ENCODE data around the gene MFSD6.
"Not testable (repeated sequence)": the region's sequence is repeated elsewhere in the genome, so short reads cannot be mapped to it uniquely, and the experiment has no call there.

Gene MFSD6

DNA sequence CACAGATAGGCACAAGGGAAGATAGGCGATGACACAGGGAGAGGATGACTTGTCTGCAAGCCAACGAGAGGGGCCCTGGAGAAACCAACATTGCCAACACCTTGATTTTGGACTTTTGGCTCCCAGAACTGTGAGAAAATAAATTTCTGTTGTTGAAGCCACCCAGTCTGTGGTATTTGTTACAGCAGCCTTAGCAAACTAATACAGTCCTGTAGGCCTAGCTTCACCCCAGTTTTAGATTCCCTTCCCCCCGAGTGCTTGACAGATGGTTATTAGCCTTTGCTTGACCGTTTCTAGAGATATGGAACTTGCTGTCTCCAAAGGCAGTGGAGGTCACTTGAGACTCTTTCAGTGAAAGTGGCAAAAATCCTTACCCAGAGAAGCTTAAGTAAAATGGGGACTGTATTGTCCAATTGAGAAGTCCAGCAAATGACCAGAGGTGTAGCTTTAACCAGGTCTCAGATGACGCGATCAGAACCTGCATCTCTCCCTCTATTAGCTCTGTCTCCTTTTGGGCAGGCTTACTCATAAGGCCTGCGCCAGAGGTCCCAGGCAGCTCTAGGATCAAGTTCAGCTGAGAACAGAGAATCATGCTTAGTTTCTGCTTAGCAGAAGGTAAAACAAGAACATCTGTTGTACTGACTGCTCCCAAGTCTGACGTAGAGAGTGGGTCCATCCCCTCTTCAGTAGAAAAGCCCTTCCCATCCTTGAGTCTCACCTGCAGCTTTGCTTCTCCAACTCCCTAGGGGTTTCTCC is 50.4 kb downstream of the MFSD6 start:
- Mint-ChIP-seq H3K27ac (no peak overlapping the region), H3K27me3 (no peaks in the 10 kb centered on the region)

GRCh38 chr2:190459881-190460280 is 51.7 kb downstream of the MFSD6 start:
- Mint-ChIP-seq H3K36me3 (ENCODE audit: low read depth) (peaks cover 35% of the 10 kb centered on the region), H3K27ac (no peak overlapping the region), H3K4me1 (ENCODE audit: low read depth) (peaks cover 62% of the 10 kb centered on the region), H3K4me3 (no peak overlapping the region), H3K9me3 (no peaks in the 10 kb centered on the region), H3K27me3 (no peaks in the 10 kb centered on the region)

More for the DNA sequence above, 50.4 kb downstream of the MFSD6 start:
- Mint-ChIP-seq H3K4me1 (ENCODE audit: low read depth) (peaks cover 51% of the 10 kb centered on the region), H3K4me3 (no peak overlapping the region), H3K9me3 (no peaks in the 10 kb centered on the region), H3K36me3 (ENCODE audit: low read depth) (peaks cover 41% of the 10 kb centered on the region)

- Mint-ChIP-seq H3K27me3 (no peaks in the 10 kb centered on the region), H3K4me1 (ENCODE audit: low read depth) (peaks cover 64% of the 10 kb centered on the region), H3K27ac (no peak overlapping the region), H3K4me3 (no peak overlapping the region), H3K9me3 (no peaks in the 10 kb centered on the region), H3K36me3 (ENCODE audit: low read depth) (peaks cover 32% of the 10 kb centered on the region)
These were observed 52.3 kb downstream of the MFSD6 start for GRCh38 chr2:190460487-190460886.

- Mint-ChIP-seq H3K27ac (no peak overlapping the region), H3K4me3 (no peak overlapping the region), H3K4me1 (ENCODE audit: low read depth) (peaks cover 69% of the 10 kb centered on the region), H3K27me3 (no peaks in the 10 kb centered on the region), H3K36me3 (ENCODE audit: low read depth) (peaks cover 36% of the 10 kb centered on the region), H3K9me3 (no peaks in the 10 kb centered on the region)
These were observed 54.0 kb downstream of the MFSD6 start for GRCh38 chr2:190462181-190462580.

DNA sequence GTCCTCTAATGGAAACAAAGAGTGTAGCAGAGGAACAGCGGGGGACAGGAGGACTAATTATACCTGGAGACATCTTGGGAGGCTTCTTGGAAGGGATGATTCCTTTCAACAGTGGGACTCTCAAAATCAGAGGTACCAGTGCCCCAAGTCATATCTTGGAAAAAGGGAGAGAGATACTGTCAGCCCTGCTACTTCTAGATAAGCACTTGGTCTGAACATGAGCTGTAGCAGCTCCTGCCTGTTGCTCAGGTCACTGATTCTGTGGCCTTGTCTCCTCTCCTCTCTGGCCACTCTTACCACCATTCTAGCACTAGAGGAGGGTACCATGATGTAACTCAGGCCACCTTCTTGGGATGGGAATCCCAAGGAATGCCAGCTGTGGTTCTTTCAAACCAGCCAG is 54.5 kb downstream of the MFSD6 start:
- Mint-ChIP-seq H3K4me1 (ENCODE audit: low read depth) (peaks cover 69% of the 10 kb centered on the region), H3K27me3 (no peaks in the 10 kb centered on the region), H3K9me3 (no peaks in the 10 kb centered on the region), H3K4me3 (no peak overlapping the region), H3K36me3 (ENCODE audit: low read depth) (peaks cover 34% of the 10 kb centered on the region), H3K27ac (peak overlapping the region; percentile 66)

- H3K9me3 Mint-ChIP-seq = no peaks in the 10 kb centered on the region
- no peaks in the 10 kb centered on the region for H3K27me3 Mint-ChIP-seq
- peaks cover 31% of the 10 kb centered on the region for H3K36me3 Mint-ChIP-seq (ENCODE audit: low read depth)
- H3K27ac Mint-ChIP-seq = no peak overlapping the region
- peaks cover 76% of the 10 kb centered on the region for H3K4me1 Mint-ChIP-seq (ENCODE audit: low read depth)
- no peak overlapping the region for H3K4me3 Mint-ChIP-seq
These were observed 56.9 kb downstream of the MFSD6 start for GRCh38 chr2:190465060-190465459.

GRCh38 chr2:190466819-190467446 is 58.8 kb downstream of the MFSD6 start:
- H3K27ac Mint-ChIP-seq = no peak overlapping the region
- H3K36me3 Mint-ChIP-seq (ENCODE audit: low read depth) = peaks cover 34% of the 10 kb centered on the region
- H3K4me1 Mint-ChIP-seq (ENCODE audit: low read depth) = peaks cover 65% of the 10 kb centered on the region
- no peaks in the 10 kb centered on the region for H3K27me3 Mint-ChIP-seq
- H3K9me3 Mint-ChIP-seq = no peaks in the 10 kb centered on the region
- no peak overlapping the region for H3K4me3 Mint-ChIP-seq

GRCh38 chr2:190467575-190468083 is 59.5 kb downstream of the MFSD6 start:
- Mint-ChIP-seq H3K9me3 (peaks cover 4% of the 10 kb centered on the region), H3K27ac (no peak overlapping the region), H3K27me3 (no peaks in the 10 kb centered on the region), H3K4me1 (ENCODE audit: low read depth) (peaks cover 63% of the 10 kb centered on the region), H3K36me3 (ENCODE audit: low read depth) (peaks cover 41% of the 10 kb centered on the region), H3K4me3 (no peak overlapping the region)

DNA sequence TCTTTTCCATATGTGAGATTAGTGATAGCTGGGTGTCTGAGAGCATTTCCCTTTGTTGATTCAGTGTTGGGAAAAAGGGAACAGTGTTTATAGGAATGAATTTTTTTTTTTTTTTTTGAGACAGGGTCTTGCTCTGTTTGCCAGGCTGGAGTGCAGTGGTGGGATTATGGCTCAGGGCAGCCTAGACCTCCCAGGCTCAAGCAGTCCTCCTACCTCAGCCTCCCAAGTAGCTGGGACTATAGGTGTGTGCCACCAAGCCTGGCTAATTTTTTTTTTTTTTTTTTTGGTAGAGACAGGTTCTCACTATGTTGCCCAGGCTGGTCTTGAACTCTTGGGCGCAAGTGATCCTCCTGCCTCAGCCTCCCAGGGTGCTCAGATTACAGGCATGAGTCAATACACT is 60.2 kb downstream of the MFSD6 start:
- H3K36me3 Mint-ChIP-seq (ENCODE audit: low read depth) = peaks cover 49% of the 10 kb centered on the region
- H3K27me3 Mint-ChIP-seq, H3K4me3 Mint-ChIP-seq, H3K9me3 Mint-ChIP-seq, H3K27ac Mint-ChIP-seq: not testable (repeated sequence)
- H3K4me1 Mint-ChIP-seq (ENCODE audit: low read depth) = peaks cover 61% of the 10 kb centered on the region

DNA sequence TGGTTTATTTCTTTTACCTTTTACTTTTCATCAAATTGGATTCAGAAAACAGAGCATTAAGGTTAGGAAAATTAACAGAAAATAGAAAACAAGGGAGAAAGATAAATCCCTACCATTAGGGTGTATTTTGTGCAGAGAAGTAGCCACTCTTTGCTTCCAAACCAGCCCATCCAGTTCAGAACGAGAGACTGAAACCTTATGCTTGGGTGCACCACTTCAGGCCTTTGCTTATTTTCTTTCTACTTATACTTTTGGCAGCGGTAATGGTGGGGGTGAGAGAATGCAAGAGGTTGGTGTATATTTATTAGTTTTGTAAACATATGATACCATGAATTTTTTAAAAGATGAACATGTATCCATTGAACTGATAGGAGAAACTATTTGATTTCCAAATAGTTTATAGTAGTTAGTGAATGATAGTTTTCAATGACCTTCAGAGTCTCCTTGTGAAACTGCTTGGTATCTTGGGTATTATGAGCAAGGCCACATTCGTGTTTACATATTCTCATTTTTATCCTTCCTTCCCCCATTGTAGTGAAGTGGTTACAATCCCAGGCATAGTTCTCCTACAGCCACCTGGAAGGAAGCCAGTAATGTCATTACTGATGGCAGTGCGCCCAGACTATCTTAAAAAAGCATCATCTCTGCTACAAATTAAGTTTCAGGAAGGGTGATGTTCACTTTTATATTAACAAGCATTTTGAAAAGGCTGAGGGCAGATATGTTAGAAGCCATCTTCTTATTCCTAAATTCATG is 60.8 kb downstream of the MFSD6 start:
- H3K27ac Mint-ChIP-seq = no peak overlapping the region
- H3K9me3 Mint-ChIP-seq = peaks cover 4% of the 10 kb centered on the region
- no peak overlapping the region for H3K4me3 Mint-ChIP-seq
- peaks cover 55% of the 10 kb centered on the region for H3K36me3 Mint-ChIP-seq (ENCODE audit: low read depth)
- H3K27me3 Mint-ChIP-seq = no peaks in the 10 kb centered on the region
- H3K4me1 Mint-ChIP-seq (ENCODE audit: low read depth) = peaks cover 60% of the 10 kb centered on the region

- peaks cover 55% of the 10 kb centered on the region for H3K36me3 Mint-ChIP-seq (ENCODE audit: low read depth)
- H3K27ac Mint-ChIP-seq = no peak overlapping the region
- H3K4me3 Mint-ChIP-seq = no peak overlapping the region
- no peaks in the 10 kb centered on the region for H3K27me3 Mint-ChIP-seq
- H3K9me3 Mint-ChIP-seq = peaks cover 4% of the 10 kb centered on the region
- peaks cover 52% of the 10 kb centered on the region for H3K4me1 Mint-ChIP-seq (ENCODE audit: low read depth)
These were observed 61.6 kb downstream of the MFSD6 start for GRCh38 chr2:190469771-190470170.

DNA sequence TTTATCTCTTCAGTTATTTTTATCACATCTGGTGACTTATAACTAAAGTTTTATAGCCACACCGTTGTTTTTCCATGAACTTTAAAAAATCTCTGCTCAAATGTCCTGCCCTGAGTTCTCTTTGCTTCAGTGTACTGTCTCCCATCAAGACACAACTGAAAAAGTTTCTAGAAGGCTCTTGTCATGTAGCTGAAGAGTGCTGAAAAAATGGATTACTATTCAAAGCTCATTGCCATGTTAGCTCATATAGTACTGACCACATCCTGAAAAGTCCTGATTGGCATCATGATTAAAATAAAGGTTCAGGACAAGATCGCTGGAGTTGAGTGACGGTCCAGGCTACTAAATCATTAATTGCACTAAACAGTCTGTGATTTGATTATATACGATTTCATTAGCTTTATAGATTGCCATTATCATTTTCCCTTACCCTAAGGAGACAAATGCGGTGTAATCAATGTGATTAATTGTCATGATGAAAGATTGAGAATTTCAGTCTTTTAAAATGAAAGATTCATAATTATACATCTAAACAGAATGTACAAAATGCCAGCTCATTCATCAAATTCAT is 62.2 kb downstream of the MFSD6 start:
- Mint-ChIP-seq H3K9me3 (peaks cover 4% of the 10 kb centered on the region), H3K4me1 (ENCODE audit: low read depth) (peaks cover 46% of the 10 kb centered on the region), H3K27ac (no peak overlapping the region), H3K36me3 (ENCODE audit: low read depth) (peaks cover 55% of the 10 kb centered on the region), H3K27me3 (no peaks in the 10 kb centered on the region), H3K4me3 (no peak overlapping the region)

GRCh38 chr2:190477661-190478454 is 69.7 kb downstream of the MFSD6 start:
- Mint-ChIP-seq H3K4me1 (ENCODE audit: low read depth) (no peaks in the 10 kb centered on the region), H3K27ac (no peak overlapping the region), H3K4me3 (no peak overlapping the region), H3K36me3 (ENCODE audit: low read depth) (peaks cover 33% of the 10 kb centered on the region), H3K27me3 (no peaks in the 10 kb centered on the region), H3K9me3 (no peaks in the 10 kb centered on the region)

DNA sequence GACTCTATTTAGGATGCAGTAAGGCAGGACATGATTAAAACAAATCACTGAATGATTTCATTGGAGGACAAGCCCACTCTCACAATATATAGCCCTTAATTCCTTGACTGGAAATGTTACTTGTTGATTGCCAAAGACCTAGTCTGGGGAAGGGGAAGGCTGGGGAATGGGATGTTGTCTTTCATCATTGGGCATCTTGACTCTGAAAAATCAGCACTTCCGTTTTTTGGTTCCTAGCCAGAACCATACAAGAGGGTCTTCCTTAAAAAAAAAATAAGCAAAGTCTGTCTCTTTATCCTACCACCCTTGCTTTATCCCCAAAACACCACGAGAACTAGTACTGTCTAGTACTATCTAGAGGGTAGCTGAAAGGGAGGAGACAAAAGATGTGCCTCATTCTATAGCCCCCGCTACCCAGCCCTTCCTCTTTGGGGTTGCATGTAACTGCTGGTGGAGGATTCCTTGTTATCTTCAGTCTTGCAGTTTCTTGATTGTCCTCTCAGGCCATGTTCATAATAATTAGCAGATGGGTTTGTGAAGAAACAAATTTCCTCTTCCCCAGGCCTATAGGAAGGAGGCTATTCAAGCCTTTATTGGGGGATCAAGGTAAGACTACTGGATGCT is 70.5 kb downstream of the MFSD6 start:
- Mint-ChIP-seq H3K27me3 (no peaks in the 10 kb centered on the region), H3K27ac (no peak overlapping the region), H3K9me3 (no peaks in the 10 kb centered on the region)

More for the DNA sequence above, 70.5 kb downstream of the MFSD6 start:
- Mint-ChIP-seq H3K4me3 (no peak overlapping the region), H3K4me1 (ENCODE audit: low read depth) (no peaks in the 10 kb centered on the region), H3K36me3 (ENCODE audit: low read depth) (peaks cover 30% of the 10 kb centered on the region)

Measured in stimulated activated naive CD8-positive, alpha-beta T cell treated with anti-CD3 and anti-CD28 coated beads, Interleukin-15, Interleukin-2, amounts not matched to agents 100 ng/mL and 50 ng/mL, for 24 hours (primary cell).